Measurements from ENCODE around the gene BEST3.

- TF ChIP-seq POLR2A (IDR thresholded peaks at IDR 0.05), result no peak
- TF ChIP-seq CTCF (IDR thresholded peaks at IDR 0.05), result no peak
Measured at GRCh38 chr12:69620077-69620476, 79.0 kb downstream of the BEST3 start.

Data from adrenal gland (tissue), 5 donors.